Subcutaneous adipose tissue (tissue), 4 donors: ENCODE results near the gene ANO2. TPM values are rescaled to one million over a fixed set of nuclear protein-coding genes. Genes with fewer than 3 reads are reported as not detected.

Source experiments
- CTCF ChIP-seq: fragments of 450-650 bp; IDR thresholded peaks from one replicate; pipeline ENCODE4 v1.5.1; 2016; ENCODE audit warnings: low read depth, mild to moderate bottlenecking, control low read depth, antibody characterized with exemption, moderate library complexity
- total RNA-seq, 4 donors: library from RNA; depleted of rRNA; stranded (reverse); fragments of >200 nt; gene quantifications; one replicate each; pipeline ENCODE4 v1.1.0, GENCODE V29; 2016

The ANO2 gene
- total RNA-seq, result 10 to 100 TPM in 3 of 4 donors, 1 to 10 TPM in 1; 9.3 to 69.3 (median 21.8) TPM

- no peak for TF ChIP-seq CTCF
Observed at GRCh38 chr12:5945071-5946008, at the start of gene ANO2. Gene ANO2, minus strand, starts transcription at chr12:5945259. Its CDS starts 42 bp downstream, at chr12:5945217.

GRCh38 chr12:5989621-5990020, 44.6 kb upstream of the ANO2 start:
- TF ChIP-seq CTCF, result no peak

GRCh38 chr12:5988659-5989116, 43.6 kb upstream of the ANO2 start:
- no peak for TF ChIP-seq CTCF

GRCh38 chr12:5988088-5988487, 43.0 kb upstream of the ANO2 start:
- TF ChIP-seq CTCF, result no peak

GRCh38 chr12:5987573-5987972, 42.5 kb upstream of the ANO2 start:
- TF ChIP-seq CTCF, result no peak

- no peak for TF ChIP-seq CTCF
Observed at GRCh38 chr12:5985471-5985870, 40.4 kb upstream of the ANO2 start.

GRCh38 chr12:5984873-5985272, 39.8 kb upstream of the ANO2 start:
- TF ChIP-seq CTCF, result no peak
